ENCODE data around the gene DUSP16.
"Not testable (repeated sequence)": the region's sequence is repeated elsewhere in the genome, so short reads cannot be mapped to it uniquely, and the experiment has no call there.

Gene DUSP16

GRCh38 chr12:12519354-12519998 lies 43.2 kb downstream of the DUSP16 start:
- no peak for DNase-seq

GRCh38 chr12:12518919-12519318 lies 43.7 kb downstream of the DUSP16 start:
- no peak for DNase-seq

- DNase-seq: no peak
These were observed 44.2 kb downstream of the DUSP16 start for GRCh38 chr12:12518464-12518845.

GRCh38 chr12:12513416-12514006 lies 49.2 kb downstream of the DUSP16 start:
- DNase-seq: no peak

- DNase-seq: peak; percentile 42 to 48
These were observed 50.6 kb downstream of the DUSP16 start for GRCh38 chr12:12511895-12512711.

- DNase-seq: no peak
These were observed 51.5 kb downstream of the DUSP16 start for GRCh38 chr12:12511021-12511783.

- no peak for DNase-seq
These were observed 52.1 kb downstream of the DUSP16 start for GRCh38 chr12:12510551-12510950.

GRCh38 chr12:12510141-12510540 lies 52.5 kb downstream of the DUSP16 start:
- DNase-seq: no peak

- no peak for DNase-seq
These were observed 54.1 kb downstream of the DUSP16 start for GRCh38 chr12:12508612-12509011.

- DNase-seq: no peak
These were observed 55.5 kb downstream of the DUSP16 start for GRCh38 chr12:12507121-12507520.

GRCh38 chr12:12506496-12506890 lies 56.2 kb downstream of the DUSP16 start:
- no peak for DNase-seq

- no peak for DNase-seq
These were observed 56.8 kb downstream of the DUSP16 start for GRCh38 chr12:12505544-12506495.

- DNase-seq: peak; percentile 27 to 47
These were observed 59.1 kb downstream of the DUSP16 start for GRCh38 chr12:12503384-12504078.

GRCh38 chr12:12502815-12503151 lies 59.9 kb downstream of the DUSP16 start:
- no peak for DNase-seq

GRCh38 chr12:12502130-12502814 lies 60.4 kb downstream of the DUSP16 start:
- DNase-seq: not testable (repeated sequence)

- DNase-seq: no peak
These were observed 61.5 kb downstream of the DUSP16 start for GRCh38 chr12:12501121-12501520.

- DNase-seq: no peak
These were observed 62.6 kb downstream of the DUSP16 start for GRCh38 chr12:12499909-12500604.

- DNase-seq: no peak
These were observed 64.5 kb downstream of the DUSP16 start for GRCh38 chr12:12498210-12498609.

- no peak for DNase-seq
These were observed 67.1 kb downstream of the DUSP16 start for GRCh38 chr12:12495536-12495935.

- no peak for DNase-seq
These were observed 70.1 kb downstream of the DUSP16 start for GRCh38 chr12:12492547-12492946.

Measured in stimulated activated CD4-positive, alpha-beta T cell treated with anti-CD3 and anti-CD28 coated beads, Interleukin-2, amount 100 ng/mL, for 24 hours (primary cell).